Natural killer cell (primary cell): ENCODE data around the gene DTX4. TPM values are rescaled to one million over a fixed set of nuclear protein-coding genes. Genes with fewer than 3 reads are reported as not detected.

Source experiments
- ATAC-seq, 3 donors: fragments of 150-1000 bp in 2 of 3; fragments of 200-7000 bp in 1 of 3; cut with Tn5 transposase; 1 replicate in 1 of 3; 2 replicates in 2 of 3; pipeline ENCODE4 v1.10.0; 2021; ENCODE audit warnings: mild to moderate bottlenecking in 2 of 3, moderate library complexity in 2 of 3
- DNase-seq, 2 donors: peaks; one replicate each; pipeline versions ENCODE4 v3.0.0 to v3.0.0-alpha.2; 2013 to 2021; ENCODE audit warnings: mixed read lengths in 1 of 2
- H3K27ac ChIP-seq: one replicate; pipeline ENCODE4 v1.5.1; 2013; ENCODE audit warnings: mild to moderate bottlenecking, low read length
- H3K27me3 ChIP-seq: one replicate; pipeline ENCODE4 v1.6.1; 2013; ENCODE audit warnings: low read length; ENCODE audit not compliant: control insufficient read depth, insufficient read depth
- H3K36me3 ChIP-seq: one replicate; pipeline ENCODE4 v1.6.1; 2013; ENCODE audit warnings: low read length; ENCODE audit not compliant: control insufficient read depth, insufficient read depth
- H3K4me1 ChIP-seq: one replicate; pipeline ENCODE4 v1.6.1; 2013; ENCODE audit warnings: low read length; ENCODE audit not compliant: control insufficient read depth, insufficient read depth
- H3K4me3 ChIP-seq: one replicate; pipeline ENCODE4 v1.5.1; 2013; ENCODE audit warnings: low read length
- H3K9me3 ChIP-seq: one replicate; pipeline ENCODE4 v1.6.1; 2013; ENCODE audit warnings: low read length; ENCODE audit not compliant: control insufficient read depth, insufficient read depth
- H3K27ac Mint-ChIP-seq, 2 donors: one replicate each; pipeline ENCODE4 v1.8.0; 2022; ENCODE audit warnings: mild to moderate bottlenecking in 2 of 2, mixed read lengths in 2 of 2, moderate library complexity in 1 of 2
- H3K27me3 Mint-ChIP-seq, 2 donors: one replicate each; pipeline ENCODE4 v1.8.0; 2022; ENCODE audit warnings: low read depth in 2 of 2, mixed read lengths in 2 of 2
- H3K36me3 Mint-ChIP-seq: one replicate; pipeline ENCODE4 v1.8.0; 2022; ENCODE audit warnings: mixed read lengths
- H3K4me1 Mint-ChIP-seq, 2 donors: one replicate each; pipeline ENCODE4 v1.8.0; 2022; ENCODE audit warnings: mixed read lengths in 2 of 2
- H3K4me3 Mint-ChIP-seq: one replicate; pipeline ENCODE4 v1.8.0; 2022; ENCODE audit warnings: mild to moderate bottlenecking, moderate library complexity, mixed read lengths
- H3K9me3 Mint-ChIP-seq, 2 donors: one replicate each; pipeline ENCODE4 v1.8.0; 2022; ENCODE audit warnings: mixed read lengths in 2 of 2
- WGBS: methylation state at CpG from one replicate; pipeline ENCODE4 v1.1.7; 2013; ENCODE audit warnings: missing lambda C conversion rate; ENCODE audit not compliant: insufficient coverage; 5-methylcytosine and 5-hydroxymethylcytosine counted together
- intact Hi-C: fragments of 100-400 bp; cut with micrococcal nuclease; formaldehyde crosslinking; loops from one replicate; pipeline ENCODE4 v1.14.2; 2022
- total RNA-seq, 4 donors: library from RNA; stranded (reverse); fragments of 120-200 nt in 1 of 4; gene quantifications; one replicate each; pipeline versions ENCODE4 v1.2.3 to v1.2.4, GENCODE V29; 2013 to 2022
- TF ChIP-seq, protein P1 (sequence below): fragments of 200-600 bp; IDR thresholded peaks from one replicate; pipeline ENCODE4 v1.8.0; 2022; ENCODE audit warnings: antibody characterized with exemption

DTX4 gene
- total RNA-seq, 3 donors from 2014 or later (not counting 1 experiment from before 2014, with no cell fraction given): 0.21 to 0.90 (median 0.59) TPM

GRCh38 chr11:59173080-59173963 is 1.4 kb downstream of the DTX4 start:
- no peak for ATAC-seq
- DNase-seq: no peak

GRCh38 chr11:59173964-59174663 is 2.2 kb downstream of the DTX4 start:
- no peaks in the 10 kb centered on the region for H3K36me3 Mint-ChIP-seq
- intact Hi-C loops: loop anchor here (5.0 kb wide), 1 partner anchor 508 kb away; no protein-coding TSS in a partner anchor
- no peaks in the 10 kb centered on the region for H3K36me3 ChIP-seq
- ATAC-seq (no peak), DNase-seq (peak in 1 of 2 donors; percentile 21)
- no peak overlapping the region for H3K27ac Mint-ChIP-seq
- no peaks in the 10 kb centered on the region for H3K9me3 Mint-ChIP-seq
- peaks cover 9% of the 10 kb centered on the region for H3K27me3 ChIP-seq
- H3K4me3 ChIP-seq: no peak overlapping the region
- no peaks in the 10 kb centered on the region for H3K9me3 ChIP-seq
- peaks cover 12% of the 10 kb centered on the region for H3K4me1 ChIP-seq
- TF ChIP-seq, protein P1, sequence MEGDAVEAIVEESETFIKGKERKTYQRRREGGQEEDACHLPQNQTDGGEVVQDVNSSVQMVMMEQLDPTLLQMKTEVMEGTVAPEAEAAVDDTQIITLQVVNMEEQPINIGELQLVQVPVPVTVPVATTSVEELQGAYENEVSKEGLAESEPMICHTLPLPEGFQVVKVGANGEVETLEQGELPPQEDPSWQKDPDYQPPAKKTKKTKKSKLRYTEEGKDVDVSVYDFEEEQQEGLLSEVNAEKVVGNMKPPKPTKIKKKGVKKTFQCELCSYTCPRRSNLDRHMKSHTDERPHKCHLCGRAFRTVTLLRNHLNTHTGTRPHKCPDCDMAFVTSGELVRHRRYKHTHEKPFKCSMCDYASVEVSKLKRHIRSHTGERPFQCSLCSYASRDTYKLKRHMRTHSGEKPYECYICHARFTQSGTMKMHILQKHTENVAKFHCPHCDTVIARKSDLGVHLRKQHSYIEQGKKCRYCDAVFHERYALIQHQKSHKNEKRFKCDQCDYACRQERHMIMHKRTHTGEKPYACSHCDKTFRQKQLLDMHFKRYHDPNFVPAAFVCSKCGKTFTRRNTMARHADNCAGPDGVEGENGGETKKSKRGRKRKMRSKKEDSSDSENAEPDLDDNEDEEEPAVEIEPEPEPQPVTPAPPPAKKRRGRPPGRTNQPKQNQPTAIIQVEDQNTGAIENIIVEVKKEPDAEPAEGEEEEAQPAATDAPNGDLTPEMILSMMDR: no peak
- H3K27ac ChIP-seq: no peak overlapping the region
- WGBS: 73% methylated on average over 6 of the region's 7 CpGs
- H3K4me1 Mint-ChIP-seq: peaks cover 7 to 9% of the 10 kb centered on the region in 2 donors
- H3K27me3 Mint-ChIP-seq: peaks cover 21 to 32% of the 10 kb centered on the region in 2 donors
- peak overlapping the region; percentile 41 for H3K4me3 Mint-ChIP-seq

More at GRCh38 chr11:59173080-59173963, 1.4 kb downstream of the DTX4 start:
- peak overlapping the region; percentile 88 for H3K4me3 Mint-ChIP-seq
- no peaks in the 10 kb centered on the region for H3K9me3 Mint-ChIP-seq
- H3K4me3 ChIP-seq: peak overlapping the region; percentile 23
- peak overlapping the region in 1 of 2 donors; percentile 40 for H3K27ac Mint-ChIP-seq
- H3K27ac ChIP-seq: no peak overlapping the region
- intact Hi-C loops: loop anchor here (5.0 kb wide), 1 partner anchor 509 kb away; no protein-coding TSS in a partner anchor
- H3K4me1 ChIP-seq: peaks cover 12% of the 10 kb centered on the region
- 24% methylated on average over 36 of the region's 37 CpGs for WGBS
- TF ChIP-seq, protein P1: no peak
- peaks cover 9% of the 10 kb centered on the region for H3K27me3 ChIP-seq
- H3K36me3 Mint-ChIP-seq: no peaks in the 10 kb centered on the region
- H3K36me3 ChIP-seq: no peaks in the 10 kb centered on the region
- H3K27me3 Mint-ChIP-seq: peaks cover 21 to 32% of the 10 kb centered on the region in 2 donors
- H3K9me3 ChIP-seq: no peaks in the 10 kb centered on the region
- peaks cover 7 to 9% of the 10 kb centered on the region in 2 donors for H3K4me1 Mint-ChIP-seq

GRCh38 chr11:59174664-59175033 is 2.7 kb downstream of the DTX4 start:
- Mint-ChIP-seq H3K9me3 (no peaks in the 10 kb centered on the region), H3K36me3 (no peaks in the 10 kb centered on the region), H3K27ac (no peak overlapping the region), H3K4me3 (no peak overlapping the region), H3K4me1 (peaks cover 7 to 9% of the 10 kb centered on the region in 2 donors), H3K27me3 (peaks cover 21 to 32% of the 10 kb centered on the region in 2 donors)
- TF ChIP-seq, protein P1: no peak
- Histone ChIP-seq H3K27me3 (peaks cover 9% of the 10 kb centered on the region), H3K27ac (no peak overlapping the region), H3K4me3 (no peak overlapping the region), H3K4me1 (peaks cover 12% of the 10 kb centered on the region), H3K36me3 (no peaks in the 10 kb centered on the region), H3K9me3 (no peaks in the 10 kb centered on the region)
- ATAC-seq (no peak), DNase-seq (no peak)
- 86% methylated on average over 7 of the region's 7 CpGs for WGBS
- intact Hi-C loops: loop anchor here (5.0 kb wide), 1 partner anchor 508 kb away; no protein-coding TSS in a partner anchor
